HUDEP-2 (cell line): ENCODE results near the gene ACOT11.
A peak's percentile ranks its signal among the peaks of the same experiment; 100 is the strongest.

Source experiments
- DNase-seq, 76 experiments: peaks; one replicate each; lab custom pipeline; 2025; ENCODE audit not compliant: unreplicated experiment in 76 of 76; lab: John Stamatoyannopoulos, UW

Gene ACOT11

DNA sequence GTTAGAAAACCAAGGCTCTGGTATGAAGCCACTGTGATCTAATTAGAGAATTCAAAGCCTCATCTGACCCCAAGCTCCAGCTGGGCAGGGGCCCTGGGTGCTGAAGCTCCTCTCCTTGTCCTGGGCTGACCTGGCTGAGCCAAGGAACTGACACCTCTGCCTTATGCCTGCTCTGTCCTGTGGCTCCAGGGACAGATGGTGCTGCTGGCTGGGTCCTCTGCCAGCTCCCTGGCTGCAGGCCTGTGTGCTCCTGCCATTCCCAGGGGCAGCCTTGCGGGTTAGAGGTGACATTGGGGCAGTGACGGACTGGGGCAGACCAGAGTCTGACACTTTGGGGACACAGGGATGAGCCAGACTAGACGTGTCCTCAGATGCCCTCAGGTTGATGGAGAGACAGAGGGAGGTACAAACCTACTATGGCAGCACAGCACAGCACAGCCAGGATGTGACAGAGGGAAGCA lies 11.8 kb downstream of the ACOT11 start:
- DNase-seq = no peak

DNA sequence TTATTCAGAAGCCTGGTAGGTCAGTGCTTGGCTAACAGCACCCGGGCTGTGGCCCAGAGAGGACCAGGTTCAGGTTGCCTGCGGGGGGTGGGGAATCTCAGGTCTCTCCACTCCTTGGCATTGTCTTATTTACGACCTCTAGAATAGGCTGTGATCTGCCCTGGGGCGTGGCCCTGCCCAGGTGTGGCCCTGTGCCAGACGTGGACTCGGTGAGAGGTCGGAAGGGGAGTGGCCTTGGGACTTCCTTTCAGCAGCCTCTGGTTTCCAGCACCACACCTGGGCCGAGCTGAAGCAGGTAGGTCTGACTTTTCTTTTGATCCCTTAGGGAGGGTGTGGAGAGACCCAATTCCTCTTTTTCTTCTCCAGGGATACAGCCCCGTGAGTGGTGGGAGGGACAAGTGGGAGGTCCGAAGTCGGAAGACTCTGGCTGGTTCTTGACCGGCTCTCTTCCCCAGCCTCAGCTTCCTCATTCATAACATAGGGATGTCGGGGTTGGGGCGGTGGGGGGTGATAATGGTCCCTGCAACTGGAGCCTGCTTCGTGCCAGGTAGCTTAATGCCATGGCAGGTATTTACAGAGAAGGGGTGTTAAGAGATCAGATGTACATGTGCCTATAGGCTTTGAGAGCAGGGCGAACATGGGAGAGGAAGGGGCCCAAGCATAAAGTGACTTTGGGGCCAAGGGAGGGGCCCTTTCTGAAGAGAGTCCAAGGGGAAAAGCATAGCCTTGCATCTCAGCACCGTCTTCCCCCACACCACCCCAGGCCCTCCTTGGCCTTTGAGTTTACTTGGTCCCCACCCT lies 16.5 kb downstream of the ACOT11 start:
- DNase-seq = no peak

DNA sequence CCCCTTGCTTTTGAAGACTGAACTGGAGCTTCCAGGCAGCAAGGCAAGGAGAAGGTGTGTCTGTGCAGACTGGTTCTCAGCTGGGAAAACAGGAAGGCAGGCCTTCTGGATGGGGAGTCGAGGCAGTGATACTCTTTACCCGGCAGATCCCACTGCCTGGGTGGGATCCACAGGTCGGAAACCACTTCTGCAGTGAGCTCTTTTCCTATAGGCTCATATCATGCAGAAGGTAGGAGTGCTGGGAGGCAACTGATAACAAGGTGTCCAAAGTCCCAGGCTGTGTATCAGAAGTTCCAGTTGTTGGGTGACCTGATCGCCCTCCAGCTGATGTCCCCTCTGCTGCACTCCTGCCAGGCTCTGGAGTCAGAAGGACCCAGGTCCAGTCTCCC lies 17.1 kb downstream of the ACOT11 start:
- peak in 1 of 76 experiments; percentile 16 for DNase-seq

DNA sequence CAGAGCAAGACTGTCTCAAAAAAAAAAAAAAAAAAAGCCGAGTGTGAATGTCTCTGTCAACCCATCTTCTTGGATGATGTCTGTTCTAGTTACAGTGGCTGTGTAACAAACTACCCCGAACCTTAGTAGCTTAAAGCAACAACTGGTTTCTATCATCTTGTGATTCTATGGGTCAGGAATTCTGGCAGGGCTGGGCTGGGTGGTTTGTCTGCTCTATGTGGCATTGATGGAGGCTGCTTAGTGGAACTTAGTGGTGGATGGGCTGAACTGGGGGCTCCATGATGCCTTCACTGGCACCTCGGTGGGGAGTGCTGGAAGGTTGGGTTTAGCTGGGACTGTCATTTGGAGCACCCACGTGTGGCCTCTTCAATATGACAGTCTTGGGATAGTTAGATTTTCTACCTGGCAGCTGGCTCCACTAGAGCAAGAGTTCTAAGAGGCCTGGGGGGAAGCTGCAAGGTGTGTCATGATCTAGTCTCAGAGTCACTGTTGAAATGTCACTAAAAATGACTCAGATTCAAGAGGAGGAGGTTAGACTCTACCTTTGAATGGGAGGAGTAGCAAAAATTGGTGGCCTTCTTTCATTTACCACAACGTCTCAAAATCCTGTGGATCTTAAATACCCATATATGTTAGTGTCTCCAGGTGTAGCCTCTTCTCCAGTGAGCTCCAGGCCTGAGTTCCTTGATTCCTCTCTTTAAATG lies 18.6 kb downstream of the ACOT11 start:
- DNase-seq = no peak

DNA sequence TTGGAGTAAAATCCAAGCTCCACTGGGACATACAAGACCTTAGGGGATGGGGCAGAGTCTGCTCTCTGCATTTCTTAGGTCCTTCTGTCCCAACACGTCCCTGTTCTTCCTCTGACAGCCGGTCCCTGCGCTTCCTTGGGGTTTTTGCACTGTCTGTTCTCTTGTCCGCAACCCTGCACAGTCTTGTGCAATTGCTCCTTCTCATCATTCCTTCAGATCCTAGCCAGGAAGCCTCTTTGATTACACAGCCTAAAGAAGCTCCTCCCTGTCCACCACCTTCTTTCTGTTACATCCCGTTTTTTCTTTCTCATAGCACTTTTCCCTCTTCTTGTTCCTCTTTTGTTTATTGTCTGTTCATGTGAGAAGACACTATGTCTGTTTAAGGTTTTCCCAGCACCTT lies 19.9 kb downstream of the ACOT11 start:
- DNase-seq = no peak

DNA sequence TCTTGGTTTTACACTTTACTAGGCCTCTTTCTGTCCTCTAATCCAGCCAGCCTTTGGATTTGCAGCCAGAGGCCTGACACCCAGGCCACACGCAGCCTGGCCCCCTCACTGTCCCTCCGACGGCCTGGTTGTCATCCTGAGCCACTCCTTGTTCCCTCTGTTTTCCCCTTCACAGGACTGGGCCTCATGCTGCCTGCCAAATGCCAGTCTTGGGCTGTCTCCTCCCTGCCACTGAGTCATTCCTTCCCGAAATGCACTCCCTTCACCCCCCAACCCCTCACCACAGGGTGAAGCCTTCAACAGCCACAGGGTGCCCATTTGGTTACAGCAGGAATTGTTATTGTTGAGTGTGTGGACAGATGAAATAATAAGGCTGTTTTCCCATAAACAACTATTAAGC lies 21.3 kb downstream of the ACOT11 start:
- DNase-seq = no peak

DNA sequence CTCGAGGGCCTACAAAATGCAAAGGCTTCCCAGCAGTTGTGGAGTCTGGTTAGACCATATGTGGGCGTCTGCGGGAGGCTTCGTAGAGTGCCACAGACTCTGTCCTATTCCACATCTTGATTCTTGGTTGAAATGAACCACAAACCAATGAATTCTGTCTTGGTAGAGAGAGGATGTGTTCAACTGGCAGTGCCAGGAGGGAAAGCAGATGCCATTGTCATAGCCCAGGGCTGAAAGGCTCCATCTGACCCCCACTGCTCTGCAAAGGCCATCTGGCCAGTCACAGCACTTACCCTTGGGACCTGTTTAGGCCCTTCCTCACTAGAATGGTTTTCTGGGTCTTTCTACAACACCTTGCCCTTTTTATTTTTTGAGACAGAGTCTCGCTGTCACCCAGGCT lies 22.1 kb downstream of the ACOT11 start:
- no peak for DNase-seq

DNA sequence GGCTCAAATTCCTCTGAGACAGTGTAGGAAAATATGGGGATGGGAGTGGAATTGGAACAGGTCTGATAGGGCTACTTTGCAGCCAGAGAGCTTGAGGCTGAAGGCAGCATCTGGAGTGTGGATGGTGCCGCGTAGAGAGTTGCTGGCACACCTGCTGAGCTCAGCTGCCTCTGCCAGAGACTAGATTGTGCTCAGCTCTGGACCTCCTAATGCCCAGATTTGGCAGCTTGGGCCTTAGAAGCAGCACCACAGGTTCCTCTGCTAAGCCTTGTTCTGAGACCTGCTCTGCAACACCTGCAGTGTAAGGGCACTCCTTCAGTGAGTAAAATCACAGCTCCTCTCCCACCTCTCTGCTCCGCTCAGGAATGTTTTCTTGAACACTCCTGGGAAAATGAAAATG lies 23.3 kb downstream of the ACOT11 start:
- DNase-seq = no peak

DNA sequence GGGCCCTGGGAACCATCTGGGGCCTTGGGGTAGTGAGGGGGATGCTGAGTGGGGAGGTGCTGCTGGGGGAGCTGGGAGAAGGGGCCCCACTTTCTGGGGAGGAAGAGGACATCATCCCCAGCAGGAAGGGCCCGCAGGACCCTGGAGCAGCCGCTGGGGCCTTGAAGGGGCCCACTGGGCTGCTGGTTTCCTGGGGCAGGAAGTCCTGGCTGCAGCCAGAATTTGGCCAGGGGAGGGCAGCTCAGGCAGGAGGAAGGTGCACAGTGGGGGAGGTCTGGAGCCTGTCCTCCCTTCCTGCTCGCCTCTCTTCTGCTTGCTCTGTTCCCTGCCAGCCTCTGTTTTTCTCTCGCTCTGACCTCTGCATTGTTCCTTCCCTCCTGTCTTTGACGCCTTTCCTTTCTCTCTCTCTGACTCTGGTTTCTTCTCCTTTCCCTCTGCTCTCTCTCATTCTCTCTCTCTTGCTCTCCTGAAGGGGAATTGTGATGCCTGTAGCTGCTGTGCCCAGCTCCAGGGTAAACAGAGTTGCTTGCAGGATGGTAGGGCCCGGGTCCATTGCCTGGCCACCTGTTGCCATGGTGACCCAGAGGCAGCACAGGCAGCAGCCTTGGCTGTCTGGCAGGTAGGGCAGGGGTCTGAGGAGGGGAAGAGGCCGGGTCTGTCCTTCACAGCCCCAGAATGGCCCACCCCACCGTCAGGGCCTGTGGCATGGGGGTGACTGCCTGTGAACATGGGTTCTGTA lies 23.9 kb downstream of the ACOT11 start:
- DNase-seq = no peak

DNA sequence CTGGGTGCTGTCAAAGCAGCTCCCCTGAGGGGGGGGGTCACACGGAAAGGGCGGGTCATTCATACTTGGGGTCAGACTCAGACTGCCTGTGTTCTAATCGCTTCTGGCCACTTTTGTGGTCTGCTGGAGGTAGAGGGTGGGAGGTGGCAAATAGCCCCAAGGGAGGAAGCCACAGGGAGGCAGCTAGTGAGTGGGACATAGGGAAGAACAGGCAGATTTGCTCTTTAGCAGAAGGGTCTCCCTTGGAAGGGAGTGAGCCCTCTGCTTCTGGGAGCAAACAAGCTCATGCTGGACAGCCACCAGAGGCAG lies 24.5 kb downstream of the ACOT11 start:
- DNase-seq = no peak

DNA sequence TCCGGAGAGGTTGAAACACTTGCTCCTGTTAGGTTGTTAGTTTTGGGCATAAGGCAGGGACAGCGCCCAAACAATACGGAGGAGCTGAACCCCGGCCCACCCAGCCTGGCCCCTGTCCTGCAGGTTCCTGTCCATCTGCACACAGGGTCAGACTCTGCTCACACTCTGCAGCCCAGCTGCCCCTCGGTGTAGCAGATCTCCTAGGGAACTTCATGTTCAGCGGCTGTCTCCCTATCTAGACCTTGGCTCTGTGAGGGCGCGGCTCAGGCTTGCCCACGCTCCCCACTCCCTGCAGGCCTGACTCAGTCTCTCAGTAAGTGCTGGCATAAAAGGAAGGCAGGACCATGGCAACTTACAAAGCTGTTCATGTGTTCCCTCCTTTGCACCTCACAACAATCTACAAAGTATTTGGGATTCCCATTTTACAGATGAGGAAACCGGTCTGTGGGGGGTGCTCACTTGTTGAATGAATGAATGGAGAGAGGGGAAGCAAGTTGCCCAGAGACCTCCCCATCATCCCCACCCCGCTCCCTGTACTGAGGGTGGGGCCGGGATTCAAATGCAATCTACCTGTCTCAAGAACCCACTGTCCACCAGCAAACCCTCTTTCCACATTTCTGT lies 26.2 kb downstream of the ACOT11 start:
- peak in 1 of 76 experiments; percentile 5 for DNase-seq

DNA sequence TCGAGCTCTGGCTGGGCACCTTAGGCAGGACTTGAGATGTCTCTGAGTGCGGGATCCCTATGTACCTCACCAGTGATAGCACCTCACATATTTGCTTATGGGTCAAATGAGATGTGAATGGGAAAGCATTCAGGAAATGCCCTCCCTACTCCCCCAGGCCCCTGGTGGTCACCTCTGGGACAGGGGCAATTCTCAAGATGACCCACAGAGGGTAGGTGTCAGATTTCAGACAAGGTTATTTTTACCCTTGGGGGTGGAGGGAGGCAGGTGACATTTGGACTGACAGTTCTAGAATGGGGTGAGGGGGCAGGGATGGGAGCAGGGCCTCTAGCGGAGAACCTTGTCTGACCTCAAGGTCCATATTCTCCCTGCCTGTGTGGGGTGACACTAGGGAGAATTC lies 27.1 kb downstream of the ACOT11 start:
- no peak for DNase-seq

DNA sequence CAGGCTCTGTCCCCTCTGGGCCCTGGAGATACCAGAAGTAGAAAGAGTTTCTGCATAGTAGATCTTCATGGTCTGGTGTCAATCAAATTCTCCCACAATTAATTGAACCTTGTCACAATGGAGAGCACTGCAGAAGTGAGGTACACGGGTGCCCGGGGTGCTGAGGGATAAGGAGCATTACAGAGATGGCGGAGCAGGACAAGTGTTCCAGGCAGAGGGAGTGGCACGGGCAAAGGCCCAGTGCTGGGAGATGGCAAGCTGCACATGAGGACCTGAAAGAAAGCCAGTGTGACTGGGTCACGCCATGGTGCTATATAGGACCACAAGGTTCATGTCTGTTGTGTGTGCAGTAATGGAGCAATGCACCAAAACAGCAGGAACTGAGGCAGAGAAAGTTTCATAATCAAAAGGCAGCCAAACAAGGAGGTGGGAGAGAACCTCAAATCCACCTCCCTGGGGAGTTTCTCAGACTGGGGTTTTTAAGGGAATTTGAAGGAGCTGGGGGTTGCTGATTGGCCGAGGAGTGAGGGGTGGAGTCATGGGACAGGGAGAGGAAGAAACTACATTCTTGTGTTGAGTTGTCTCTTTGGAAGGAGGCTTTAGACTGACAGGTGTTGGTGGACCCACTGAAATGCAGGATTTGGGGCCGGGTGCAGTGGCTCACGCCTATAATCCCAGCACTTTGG lies 27.7 kb downstream of the ACOT11 start:
- DNase-seq = no peak

DNA sequence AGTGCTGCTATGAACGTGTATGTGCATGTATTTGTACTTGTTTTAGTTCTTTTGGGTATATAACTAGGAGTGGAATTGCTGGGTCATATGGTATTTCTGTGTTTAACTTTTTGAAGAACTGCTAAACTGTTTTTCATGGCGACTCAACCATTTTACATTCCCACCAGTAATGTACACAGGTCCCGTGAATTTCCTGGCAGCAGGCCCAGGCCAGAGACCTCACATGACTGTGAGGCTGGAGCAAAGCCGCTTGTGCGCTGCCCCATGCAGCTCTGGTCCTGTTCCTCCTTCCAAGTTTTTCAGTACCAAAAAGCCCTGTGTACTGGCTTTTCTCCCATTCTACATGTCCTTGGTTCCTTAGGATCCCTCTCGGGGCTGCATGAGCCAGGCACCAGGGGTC lies 29.6 kb downstream of the ACOT11 start:
- DNase-seq = peak in 67 of 76 experiments; percentile 6 to 88 (median 63)

DNA sequence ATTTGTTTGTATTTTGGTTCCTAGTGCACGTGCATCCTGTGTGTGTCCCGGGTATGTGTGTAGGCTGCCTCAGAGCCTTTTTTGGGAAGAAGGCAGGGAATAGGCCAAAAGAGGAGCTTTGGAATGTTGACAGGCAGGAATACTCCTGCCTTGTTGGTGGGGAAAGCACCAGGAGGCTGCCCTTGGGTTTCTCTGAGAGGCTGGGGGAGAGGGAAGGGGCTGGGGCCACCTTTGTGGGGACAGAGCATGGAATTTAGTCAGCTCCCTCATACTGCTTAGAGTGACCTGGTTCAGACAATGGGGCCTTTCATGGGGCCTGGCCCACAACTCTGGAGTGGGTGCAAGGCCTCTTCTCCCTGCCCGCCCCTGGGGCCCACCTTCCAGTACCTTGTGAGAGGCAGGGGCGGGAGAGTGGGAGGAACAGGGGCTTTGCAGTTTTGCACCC lies 31.3 kb downstream of the ACOT11 start:
- no peak for DNase-seq

DNA sequence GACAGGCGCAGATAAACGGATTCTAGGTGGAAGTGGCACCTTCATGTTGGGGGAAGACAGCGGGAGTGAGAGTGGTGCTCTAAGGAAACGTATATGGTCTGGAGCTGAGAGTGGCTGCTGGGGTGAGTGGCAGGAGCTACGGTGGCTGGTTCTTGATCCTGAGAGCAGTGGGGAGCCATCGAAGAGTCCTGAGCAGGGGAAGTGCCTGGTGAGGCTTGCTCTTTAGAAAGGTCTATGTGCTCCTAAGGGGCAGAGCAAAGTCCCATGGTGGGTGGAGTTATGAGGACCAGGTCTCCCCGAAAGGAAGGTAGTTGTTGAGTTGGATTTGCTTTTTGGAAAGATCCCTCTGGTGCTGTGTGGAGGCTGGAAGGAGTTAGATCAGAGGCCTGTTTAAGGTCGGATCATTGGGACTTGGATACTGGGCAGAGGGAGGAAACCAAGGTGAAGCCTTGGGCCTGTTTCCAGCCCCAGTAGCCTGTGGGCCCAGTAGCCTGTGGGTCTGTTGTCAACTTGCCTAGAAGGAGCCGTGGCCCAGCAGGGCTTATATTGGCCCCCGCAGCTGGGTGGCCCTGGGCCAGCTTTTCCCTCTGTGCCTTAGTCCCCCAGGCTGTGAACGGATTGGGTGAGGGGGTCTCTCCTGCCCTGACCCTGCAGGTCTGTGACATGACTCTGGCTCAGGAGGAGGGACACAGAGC lies 33.0 kb downstream of the ACOT11 start:
- DNase-seq = no peak

DNA sequence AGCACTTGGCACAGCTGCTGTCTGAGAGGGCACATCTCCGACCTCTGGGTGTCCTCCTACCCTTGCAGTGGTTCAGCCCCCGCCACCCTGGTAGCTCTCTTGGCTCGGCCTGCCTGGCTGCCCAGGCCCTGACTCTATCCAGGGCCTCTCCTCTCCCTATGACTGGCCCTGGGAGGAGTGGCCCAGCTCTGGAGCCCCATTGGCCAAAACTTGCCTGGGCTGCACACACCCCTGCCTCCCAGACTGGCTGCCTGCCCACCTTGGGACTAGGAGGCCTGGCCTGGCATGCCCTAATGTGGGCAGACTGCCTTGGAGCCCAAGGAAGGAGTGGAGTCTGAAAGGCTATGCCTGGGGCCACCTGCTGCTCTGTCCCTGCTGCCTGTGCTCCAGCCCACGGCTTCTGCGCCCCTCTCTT lies 33.6 kb downstream of the ACOT11 start:
- peak in 73 of 76 experiments; percentile 26 to 87 (median 68) for DNase-seq

DNA sequence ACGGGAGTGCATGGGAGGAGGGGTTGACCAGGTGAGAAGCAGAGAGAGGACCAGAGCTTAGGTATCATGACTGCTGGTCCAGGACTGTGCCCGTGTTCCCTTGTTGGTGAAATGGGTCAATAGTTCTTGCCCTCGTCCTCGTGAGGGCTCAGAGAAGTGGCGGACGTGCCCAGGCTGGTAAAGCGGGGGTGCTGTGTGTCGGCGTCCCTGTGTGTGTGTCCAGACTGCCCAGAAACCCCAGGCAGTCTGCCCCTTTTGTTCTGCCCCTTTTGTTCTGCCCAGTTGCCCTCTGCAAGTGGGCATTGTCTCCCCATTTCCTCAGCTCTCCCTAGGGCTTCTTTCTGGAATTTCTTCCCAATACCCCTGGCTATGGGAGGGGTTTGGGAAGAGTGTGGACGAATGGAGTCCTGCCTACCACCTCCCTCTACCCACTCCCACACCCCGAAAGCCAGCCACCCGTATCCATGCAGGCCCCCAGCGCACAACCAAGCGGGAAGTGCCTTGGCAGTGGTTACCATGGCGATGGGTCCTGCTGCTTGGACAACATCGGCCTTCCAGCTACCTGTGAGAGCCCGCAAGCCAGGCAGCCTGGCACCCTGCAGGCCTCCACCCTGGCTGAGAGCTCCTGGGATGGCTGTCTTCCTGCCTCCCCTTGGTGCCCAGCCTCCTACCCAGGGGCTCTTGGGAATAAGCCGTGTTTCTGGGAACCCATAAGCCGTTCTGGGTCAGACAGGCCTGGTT lies 34.7 kb downstream of the ACOT11 start:
- no peak for DNase-seq

DNA sequence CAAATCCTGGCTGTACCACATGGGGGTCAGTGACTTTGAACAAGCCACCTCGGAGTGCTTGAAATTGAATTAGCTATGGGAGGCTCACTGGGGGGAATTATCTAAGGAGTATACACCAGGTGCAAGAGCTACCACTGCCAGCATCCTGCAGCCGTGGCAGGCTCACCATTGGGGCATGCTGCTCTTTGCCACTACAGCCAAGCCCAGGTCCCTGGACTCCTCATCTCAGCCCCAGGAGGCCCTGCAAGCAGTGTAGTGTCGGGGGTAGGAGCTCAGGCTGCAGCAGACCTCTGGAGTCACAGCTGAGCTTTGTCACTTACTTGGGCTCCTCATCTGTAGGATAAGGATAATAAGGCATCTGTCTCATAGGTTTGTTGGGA lies 35.3 kb downstream of the ACOT11 start:
- no peak for DNase-seq
